B cell (primary cell): ENCODE results near the gene CYB5R3.

Source experiments
- EZH2 ChIP-seq: IDR thresholded peaks from 2 replicates; pipeline ENCODE4 v1.6.1; 2012; ENCODE audit warnings: borderline replicate concordance, low read depth, mild to moderate bottlenecking, moderate library complexity, low read length; ENCODE audit not compliant: insufficient read depth, poor library complexity, severe bottlenecking
- TF ChIP-seq, protein P1 (sequence below): fragments of 200-600 bp; IDR thresholded peaks from one replicate; pipeline ENCODE4 v1.8.0; 2022; ENCODE audit warnings: antibody characterized with exemption, mild to moderate bottlenecking

DNA sequence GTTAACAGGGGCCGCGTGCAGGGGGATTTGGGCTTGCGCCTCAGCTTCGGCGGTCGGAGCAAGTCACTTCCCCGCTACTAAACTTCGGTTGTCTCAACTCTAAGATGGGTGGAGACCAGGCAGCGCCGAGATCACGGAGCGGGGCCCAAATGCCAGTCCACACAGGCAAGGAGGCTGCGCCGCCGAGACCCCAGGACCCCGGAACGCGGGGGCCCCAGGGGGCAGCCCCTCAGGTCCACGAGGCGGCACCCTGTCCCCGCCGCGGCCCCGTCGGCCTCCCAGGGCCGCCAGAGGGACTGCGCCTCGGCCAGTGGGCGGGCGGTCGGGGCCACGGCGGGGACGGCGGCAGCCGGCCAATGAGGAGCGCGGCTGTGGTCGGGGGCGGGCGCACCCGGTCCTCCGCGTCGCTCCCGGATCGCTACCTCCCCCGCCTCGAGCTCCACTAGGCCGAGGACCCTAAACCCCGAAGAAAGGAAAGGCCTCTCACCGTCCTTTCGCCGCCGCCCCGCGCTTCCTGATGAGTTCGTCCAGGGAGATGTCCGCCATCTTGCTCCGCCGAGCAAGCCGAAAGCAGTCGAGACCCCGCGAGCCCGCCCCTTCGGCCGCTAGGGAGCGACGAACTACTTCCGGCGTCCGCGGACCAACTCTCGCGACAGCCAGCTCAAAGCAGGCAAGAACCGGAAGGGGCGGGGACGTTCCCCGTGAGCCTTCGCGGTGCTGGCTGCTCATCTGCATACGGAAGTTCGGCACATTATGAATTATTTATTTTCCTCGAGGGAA lies 34.7 kb downstream of the CYB5R3 start, which contains the start of gene POLDIP3:
- TF ChIP-seq, protein P1, sequence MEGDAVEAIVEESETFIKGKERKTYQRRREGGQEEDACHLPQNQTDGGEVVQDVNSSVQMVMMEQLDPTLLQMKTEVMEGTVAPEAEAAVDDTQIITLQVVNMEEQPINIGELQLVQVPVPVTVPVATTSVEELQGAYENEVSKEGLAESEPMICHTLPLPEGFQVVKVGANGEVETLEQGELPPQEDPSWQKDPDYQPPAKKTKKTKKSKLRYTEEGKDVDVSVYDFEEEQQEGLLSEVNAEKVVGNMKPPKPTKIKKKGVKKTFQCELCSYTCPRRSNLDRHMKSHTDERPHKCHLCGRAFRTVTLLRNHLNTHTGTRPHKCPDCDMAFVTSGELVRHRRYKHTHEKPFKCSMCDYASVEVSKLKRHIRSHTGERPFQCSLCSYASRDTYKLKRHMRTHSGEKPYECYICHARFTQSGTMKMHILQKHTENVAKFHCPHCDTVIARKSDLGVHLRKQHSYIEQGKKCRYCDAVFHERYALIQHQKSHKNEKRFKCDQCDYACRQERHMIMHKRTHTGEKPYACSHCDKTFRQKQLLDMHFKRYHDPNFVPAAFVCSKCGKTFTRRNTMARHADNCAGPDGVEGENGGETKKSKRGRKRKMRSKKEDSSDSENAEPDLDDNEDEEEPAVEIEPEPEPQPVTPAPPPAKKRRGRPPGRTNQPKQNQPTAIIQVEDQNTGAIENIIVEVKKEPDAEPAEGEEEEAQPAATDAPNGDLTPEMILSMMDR: no peak
- TF ChIP-seq EZH2: no peak
